IMR-90 (cell line): ENCODE measurements around the gene FSIP1. TPM values are rescaled to one million over a fixed set of nuclear protein-coding genes. Genes with fewer than 3 reads are reported as not detected.

Source experiments
- ATAC-seq: fragments of 200-7000 bp; cut with Tn5 transposase; 2 replicates; pipeline ENCODE4 v1.9.1; 2020; ENCODE audit warnings: low read depth, mild to moderate bottlenecking, moderate library complexity
- BruUV-seq: library from RNA; stranded (reverse); fragments of 400-500 nt; replicated peaks from 2 replicates; lab custom pipeline; 2021; lab: Mats Ljungman, UMichigan
- CTCF ChIA-PET: fragments of 300-600 bp; formaldehyde crosslinking; extraction: SDS; loops from one replicate; lab custom pipeline; 2021; ENCODE audit warnings: antibody characterized with exemption; lab: Yijun Ruan, JAX
- POLR2A ChIA-PET: fragments of 300-600 bp; sonication (Branson Sonifier 250); formaldehyde crosslinking; loops from one replicate; lab custom pipeline; 2022; ENCODE audit warnings: antibody characterized with exemption; ENCODE audit not compliant: unreplicated experiment; lab: Charles Lee
- DNase-seq: peaks from one replicate; pipeline ENCODE4 v3.0.0; 2013
- H2AFZ ChIP-seq: replicated peaks from 2 replicates; pipeline ENCODE3; 2013; ENCODE audit warnings: low read length, mild to moderate bottlenecking; ENCODE audit not compliant: poor library complexity
- H2AK5ac ChIP-seq: 2 replicates; pipeline ENCODE4 v1.6.1; 2013; ENCODE audit warnings: low read depth, low read length, inconsistent platforms
- H2AK9ac ChIP-seq: replicated peaks from 2 replicates; pipeline ENCODE3; 2013; ENCODE audit warnings: mild to moderate bottlenecking, low read depth, low read length, moderate library complexity; ENCODE audit not compliant: poor library complexity
- H2BK120ac ChIP-seq: 2 replicates; pipeline ENCODE4 v1.6.1; 2013; ENCODE audit warnings: low read depth, low read length, inconsistent platforms
- H2BK15ac ChIP-seq: 3 replicates; pipeline ENCODE4 v1.6.1; 2013; ENCODE audit warnings: low read depth, low read length, inconsistent platforms
- H2BK20ac ChIP-seq: 2 replicates; pipeline ENCODE4 v1.6.1; 2013; ENCODE audit warnings: low read depth, mild to moderate bottlenecking, inconsistent platforms, low read length, moderate library complexity
- H2BK5ac ChIP-seq: 2 replicates; pipeline ENCODE4 v1.6.1; 2013; ENCODE audit warnings: mild to moderate bottlenecking, low read depth, low read length, inconsistent platforms; ENCODE audit not compliant: poor library complexity, severe bottlenecking
- H3K14ac ChIP-seq: replicated peaks from 2 replicates; pipeline ENCODE4 v1.6.1; 2013; ENCODE audit warnings: low read depth, low read length, inconsistent platforms
- H3K18ac ChIP-seq: 2 replicates; pipeline ENCODE4 v1.6.1; 2013; ENCODE audit warnings: low read depth, low read length, control low read depth
- H3K23ac ChIP-seq: 2 replicates; pipeline ENCODE4 v1.6.1; 2013; ENCODE audit warnings: low read depth, low read length, inconsistent platforms
- H3K27ac ChIP-seq: 2 replicates; pipeline ENCODE4 v1.5.1; 2013; ENCODE audit warnings: mild to moderate bottlenecking, control low read depth, low read length; ENCODE audit not compliant: insufficient read depth
- H3K27me3 ChIP-seq: 2 replicates; pipeline ENCODE4 v1.6.1; 2013; ENCODE audit warnings: low read length; ENCODE audit not compliant: control insufficient read depth, insufficient read depth
- H3K36me3 ChIP-seq: 2 replicates; pipeline ENCODE4 v1.6.1; 2013; ENCODE audit warnings: low read length, mixed read lengths; ENCODE audit not compliant: control insufficient read depth, insufficient read depth
- H3K4ac ChIP-seq: 2 replicates; pipeline ENCODE4 v1.6.1; 2013; ENCODE audit warnings: low read depth, low read length, inconsistent platforms
- H3K4me1 ChIP-seq: 2 replicates; pipeline ENCODE4 v1.6.1; 2013; ENCODE audit warnings: low read length, mixed read lengths; ENCODE audit not compliant: control insufficient read depth, insufficient read depth
- H3K4me2 ChIP-seq: 2 replicates; pipeline ENCODE4 v1.6.1; 2013; ENCODE audit warnings: low read depth, mild to moderate bottlenecking, control low read depth, low read length, moderate library complexity
- H3K4me3 ChIP-seq: 2 replicates; pipeline ENCODE4 v1.5.1; 2013; ENCODE audit warnings: low read depth, mild to moderate bottlenecking, control low read depth, low read length, moderate library complexity; ENCODE audit not compliant: insufficient read depth
- H3K56ac ChIP-seq: 2 replicates; pipeline ENCODE4 v1.6.1; 2013; ENCODE audit warnings: low read length, inconsistent platforms; ENCODE audit not compliant: insufficient read depth; ENCODE audit errors: extremely low read depth
- H3K79me1 ChIP-seq, 2 experiments: 2 replicates each; pipeline ENCODE4 v1.6.1; 2013; ENCODE audit warnings: low read length in 2 of 2, inconsistent platforms in 1 of 2, low read depth in 1 of 2
- H3K9ac ChIP-seq: 2 replicates; pipeline ENCODE4 v1.6.1; 2013; ENCODE audit warnings: low read depth, low read length, control low read depth
- H3K9me1 ChIP-seq: 2 replicates; pipeline ENCODE4 v1.6.1; 2013; ENCODE audit warnings: low read length, inconsistent platforms; ENCODE audit not compliant: insufficient read depth
- H3K9me3 ChIP-seq: 2 replicates; pipeline ENCODE4 v1.6.1; 2013; ENCODE audit warnings: low read length; ENCODE audit not compliant: control insufficient read depth, insufficient read depth
- H4K20me1 ChIP-seq: 2 replicates; pipeline ENCODE4 v1.6.1; 2013; ENCODE audit warnings: low read length, inconsistent platforms; ENCODE audit not compliant: insufficient read depth
- H4K5ac ChIP-seq: 2 replicates; pipeline ENCODE4 v1.6.1; 2013; ENCODE audit warnings: mild to moderate bottlenecking, low read depth, low read length, control low read depth
- H4K8ac ChIP-seq, 2 experiments: 2 replicates each; pipeline ENCODE4 v1.6.1; 2013; ENCODE audit warnings: low read depth in 2 of 2, low read length in 2 of 2, control low read depth in 1 of 2, inconsistent platforms in 1 of 2
- H4K91ac ChIP-seq: 2 replicates; pipeline ENCODE4 v1.6.1; 2013; ENCODE audit warnings: low read depth, low read length, inconsistent platforms; ENCODE audit not compliant: insufficient read depth
- BHLHE40 ChIP-seq: fragments of 150-350 bp; IDR thresholded peaks from 2 replicates; pipeline ENCODE4 v1.6.1; 2016; ENCODE audit warnings: mild to moderate bottlenecking, low read depth, low read length
- CEBPB ChIP-seq: IDR thresholded peaks from 2 replicates; pipeline ENCODE4 v1.6.1; 2012; ENCODE audit warnings: low read depth, low read length, improper control_type of control experiment
- FOS ChIP-seq: fragments of 150-350 bp; IDR thresholded peaks from 2 replicates; pipeline ENCODE4 v1.6.1; 2016; ENCODE audit warnings: low read depth, low read length
- MXI1 ChIP-seq: IDR thresholded peaks from 2 replicates; pipeline ENCODE4 v1.6.1; 2012; ENCODE audit warnings: low read depth, mild to moderate bottlenecking, low read length, moderate library complexity, borderline replicate concordance
- WGBS, 2 experiments: methylation state at CpG; one replicate each; pipeline versions ENCODE4 v1.1.5 to v1.1.7; 2013; ENCODE audit warnings: missing lambda C conversion rate in 2 of 2; ENCODE audit not compliant: insufficient read length in 1 of 2; ENCODE audit errors: extremely low coverage in 2 of 2; 5-methylcytosine and 5-hydroxymethylcytosine counted together
- dilution Hi-C: fragments of 300-500 bp; cut with HindIII; formaldehyde crosslinking; loops from one replicate; pipeline ENCODE4 v1.14.3; 2018; ENCODE audit warnings: low sequenced_read_pairs; ENCODE audit not compliant: unreplicated experiment
- in situ Hi-C: fragments of 300-500 bp; cut with MboI; formaldehyde crosslinking; loops from 3 replicates; pipeline ENCODE4 v1.14.3; 2019; ENCODE audit warnings: low sequenced_read_pairs, inconsistent platforms, mixed read lengths
- intact Hi-C: fragments of 100-400 bp; cut with micrococcal nuclease; formaldehyde crosslinking; loops from 2 replicates; pipeline ENCODE4 v1.10.0; 2022
- polyA plus RNA-seq, 3 experiments: library from polyadenylated mRNA; depleted of rRNA; stranded (reverse); fragments of >200 nt; gene quantifications; 2 replicates each; pipeline ENCODE4 v1.2.3, GENCODE V29; 2012; ENCODE audit warnings: low replicate concordance in 1 of 3
- total RNA-seq: library from RNA; depleted of rRNA; stranded (reverse); fragments of >200 nt; gene quantifications from 2 replicates; pipeline ENCODE4 v1.2.3, GENCODE V29; 2012; rRNA removed
- TF ChIP-seq, protein P1 (sequence below): conservative IDR thresholded peaks from 2 replicates; pipeline ENCODE4 v1.5.1; 2012; ENCODE audit warnings: mild to moderate bottlenecking, low read depth, low read length, improper control_type of control experiment

The FSIP1 gene
- total and polyA plus RNA-seq, 2 of the 4 experiments (the other 2 are of a cell fraction), result 0.10 to 0.18 TPM

DNA sequence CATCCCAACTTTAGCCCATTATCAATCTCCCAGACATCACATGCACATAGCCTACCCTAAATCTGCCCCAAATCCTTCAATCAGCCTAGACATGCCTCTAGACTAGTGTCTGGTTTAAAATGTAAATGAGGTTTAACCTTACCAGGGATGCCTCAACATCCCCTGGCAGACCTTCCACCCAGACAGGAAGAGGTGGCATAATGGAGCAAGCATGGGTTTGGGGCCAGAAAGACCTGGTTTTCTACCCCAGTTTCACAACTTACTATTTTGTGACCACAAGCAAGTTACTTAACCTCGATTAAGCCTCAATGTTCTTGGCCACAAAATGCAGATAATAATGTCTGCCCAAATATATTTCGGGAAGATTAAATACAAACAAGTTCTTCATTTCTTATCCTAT lies 230.1 kb downstream of the FSIP1 start (continued):
- TF ChIP-seq, protein P1, sequence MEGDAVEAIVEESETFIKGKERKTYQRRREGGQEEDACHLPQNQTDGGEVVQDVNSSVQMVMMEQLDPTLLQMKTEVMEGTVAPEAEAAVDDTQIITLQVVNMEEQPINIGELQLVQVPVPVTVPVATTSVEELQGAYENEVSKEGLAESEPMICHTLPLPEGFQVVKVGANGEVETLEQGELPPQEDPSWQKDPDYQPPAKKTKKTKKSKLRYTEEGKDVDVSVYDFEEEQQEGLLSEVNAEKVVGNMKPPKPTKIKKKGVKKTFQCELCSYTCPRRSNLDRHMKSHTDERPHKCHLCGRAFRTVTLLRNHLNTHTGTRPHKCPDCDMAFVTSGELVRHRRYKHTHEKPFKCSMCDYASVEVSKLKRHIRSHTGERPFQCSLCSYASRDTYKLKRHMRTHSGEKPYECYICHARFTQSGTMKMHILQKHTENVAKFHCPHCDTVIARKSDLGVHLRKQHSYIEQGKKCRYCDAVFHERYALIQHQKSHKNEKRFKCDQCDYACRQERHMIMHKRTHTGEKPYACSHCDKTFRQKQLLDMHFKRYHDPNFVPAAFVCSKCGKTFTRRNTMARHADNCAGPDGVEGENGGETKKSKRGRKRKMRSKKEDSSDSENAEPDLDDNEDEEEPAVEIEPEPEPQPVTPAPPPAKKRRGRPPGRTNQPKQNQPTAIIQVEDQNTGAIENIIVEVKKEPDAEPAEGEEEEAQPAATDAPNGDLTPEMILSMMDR, result no peak
- TF ChIP-seq CEBPB (no peak), BHLHE40 (no peak)

DNA sequence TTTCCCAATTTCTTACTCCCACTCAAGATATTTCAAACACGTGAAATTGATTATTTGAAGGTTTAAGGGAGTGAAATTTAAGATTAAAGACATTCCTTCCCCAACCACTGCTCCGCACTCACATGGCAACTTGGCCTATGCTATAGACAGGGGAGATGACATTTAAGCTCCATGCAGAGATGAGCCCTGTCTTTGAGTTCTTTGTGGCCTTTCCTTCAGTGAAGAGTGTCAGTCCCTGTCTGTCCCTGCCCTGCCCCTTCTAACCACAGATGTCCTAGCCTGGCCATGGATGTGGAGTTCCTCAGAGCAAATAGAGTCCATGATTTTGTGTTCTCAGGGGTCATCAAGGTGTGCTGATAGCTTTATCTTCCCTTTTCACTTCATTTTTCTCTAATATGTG lies 231.2 kb downstream of the FSIP1 start:
- Histone ChIP-seq H3K27me3 (no peaks in the 10 kb centered on the region), H4K8ac (no peak overlapping the region), H3K4ac (no peak overlapping the region), H3K79me1 (no peaks in the 10 kb centered on the region), H3K36me3 (no peaks in the 10 kb centered on the region), H3K18ac (no peak overlapping the region), H3K9me3 (no peaks in the 10 kb centered on the region), H2AK5ac (no peak overlapping the region), H3K56ac (no peak overlapping the region), H3K4me3 (no peak overlapping the region), H3K9me1 (no peaks in the 10 kb centered on the region), H4K91ac (no peak overlapping the region), H3K4me2 (no peak overlapping the region), H2BK15ac (no peak overlapping the region), H2BK20ac (no peak overlapping the region), H4K5ac (no peak overlapping the region), H3K4me1 (peaks cover 23% of the 10 kb centered on the region), H3K27ac (no peak overlapping the region), H2AFZ (no peak overlapping the region), H2BK120ac (no peak overlapping the region), H2AK9ac (no peak overlapping the region), H2BK5ac (no peak overlapping the region), H3K23ac (no peak overlapping the region), H4K20me1 (no peaks in the 10 kb centered on the region), H3K14ac (no peak overlapping the region), H3K9ac (no peak overlapping the region)
- POLR2A ChIA-PET, result no interaction called here
- TF ChIP-seq CEBPB (no peak), FOS (no peak), BHLHE40 (no peak), MXI1 (no peak)
- ATAC-seq, result no peak
- CTCF ChIA-PET, result no interaction called here
- dilution Hi-C loops, result no loop called here
- intact Hi-C loops, result no loop called here
- 100% methylated on average over 1 of the region's 2 CpGs; no CpG with 5 or more reads in 1 of the 2 experiments for WGBS, 2 experiments
- no TSS peak for BruUV-seq
- in situ Hi-C loops, result no loop called here
- no peak for DNase-seq

Other genes with a start within 250 kb of the FSIP1 start
- 3,217 and 4,071 TPM in 2 replicates for gene THBS1, start 201.8 kb downstream of the FSIP1 start, total RNA-seq
- gene THBS1, start 201.8 kb downstream of the FSIP1 start, polyA plus RNA-seq (2012; rRNA removed), result 1,562 and 1,711 TPM in 2 replicates
- 194 and 246 TPM in 2 replicates for gene GPR176, start 137.4 kb upstream of the FSIP1 start, total RNA-seq
- 114 and 118 TPM in 2 replicates for gene GPR176, start 137.4 kb upstream of the FSIP1 start, polyA plus RNA-seq (2012; rRNA removed)
- 132 and 139 TPM in 2 replicates for gene EIF2AK4, start 151.3 kb upstream of the FSIP1 start, total RNA-seq
- 75.3 and 80.3 TPM in 2 replicates for gene EIF2AK4, start 151.3 kb upstream of the FSIP1 start, polyA plus RNA-seq (2012; rRNA removed)